Esophagus muscularis mucosa (tissue), 4 donors: ENCODE measurements around the gene ALG1.

Experiments used
- CTCF ChIP-seq, 3 experiments: fragments of 200-600 bp in 2 of 3; fragments of 450-650 bp in 1 of 3; sonication (generic) in 2 of 3; IDR thresholded peaks; one replicate each; pipeline ENCODE4 v1.5.1; 2017 to 2019; ENCODE audit warnings: antibody characterized with exemption in 3 of 3, mild to moderate bottlenecking in 2 of 3, moderate library complexity in 1 of 3
- EP300 ChIP-seq: sonication (generic); formaldehyde crosslinking; IDR thresholded peaks from one replicate; pipeline ENCODE4 v1.6.1; 2017; ENCODE audit warnings: antibody characterized with exemption
- POLR2A ChIP-seq: fragments of 450-650 bp; IDR thresholded peaks from one replicate; pipeline ENCODE4 v1.6.1; 2017; ENCODE audit warnings: antibody characterized with exemption, moderate library complexity, mild to moderate bottlenecking, low read depth
- POLR2AphosphoS5 ChIP-seq, 2 donors: sonication (generic); formaldehyde crosslinking; IDR thresholded peaks; one replicate each; pipeline ENCODE4 v1.6.1; 2017; ENCODE audit warnings: antibody characterized with exemption in 2 of 2

DNA sequence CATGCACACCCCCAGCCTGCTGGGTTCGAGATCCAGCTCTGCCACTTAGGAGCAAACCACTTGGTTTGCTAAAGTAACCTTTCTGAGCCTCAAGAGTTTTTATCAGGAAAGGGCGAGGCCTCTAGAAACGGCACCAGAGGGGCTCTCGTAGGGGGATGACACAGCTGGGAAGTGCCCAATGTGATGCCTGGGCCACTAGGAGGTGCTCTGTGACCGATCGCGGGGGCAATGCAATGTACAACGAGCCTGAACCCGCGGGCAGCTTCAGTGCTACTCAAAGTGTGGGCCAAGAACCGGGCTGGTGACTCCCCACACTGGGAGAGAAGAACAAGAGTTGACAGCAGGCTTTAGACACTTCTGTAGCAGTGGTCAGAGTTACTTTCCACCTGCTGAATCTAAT lies 15.3 kb upstream of the ALG1 start:
- TF ChIP-seq CTCF (IDR thresholded peaks at IDR 0.05) (peak in 1 of 3 experiments; percentile 12), EP300 (no peak), POLR2AphosphoS5 (IDR thresholded peaks at IDR 0.05) (no peak), POLR2A (no peak)
